B cell (primary cell): ENCODE data around the gene AIRE.

Source experiments
- EZH2 ChIP-seq: IDR thresholded peaks from 2 replicates; pipeline ENCODE4 v1.6.1; 2012; ENCODE audit warnings: borderline replicate concordance, low read depth, mild to moderate bottlenecking, moderate library complexity, low read length; ENCODE audit not compliant: insufficient read depth, poor library complexity, severe bottlenecking
- TF ChIP-seq, protein P1 (sequence below): fragments of 200-600 bp; IDR thresholded peaks from one replicate; pipeline ENCODE4 v1.8.0; 2022; ENCODE audit warnings: antibody characterized with exemption, mild to moderate bottlenecking

DNA sequence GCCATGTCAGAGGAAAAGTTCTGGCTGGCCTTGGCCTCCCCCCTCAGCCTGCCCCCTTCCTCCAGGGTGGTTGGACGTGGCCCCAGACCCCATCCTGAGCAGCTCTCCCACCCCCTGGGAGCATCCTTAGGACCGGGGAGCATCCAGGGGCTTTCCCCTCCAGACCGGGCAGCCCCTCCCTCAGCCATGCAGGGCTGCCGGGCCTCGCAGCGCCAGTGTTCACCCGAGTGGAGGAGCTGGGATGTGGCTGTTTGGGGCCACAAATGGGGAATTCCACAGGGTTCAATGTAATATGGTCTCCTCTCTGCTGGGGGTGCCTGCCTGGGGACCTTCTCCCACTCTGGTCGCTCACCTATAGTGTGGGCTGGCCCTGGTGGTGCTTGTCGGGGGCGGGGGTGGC, 10.0 kb downstream of the AIRE start:
- TF ChIP-seq, protein P1, sequence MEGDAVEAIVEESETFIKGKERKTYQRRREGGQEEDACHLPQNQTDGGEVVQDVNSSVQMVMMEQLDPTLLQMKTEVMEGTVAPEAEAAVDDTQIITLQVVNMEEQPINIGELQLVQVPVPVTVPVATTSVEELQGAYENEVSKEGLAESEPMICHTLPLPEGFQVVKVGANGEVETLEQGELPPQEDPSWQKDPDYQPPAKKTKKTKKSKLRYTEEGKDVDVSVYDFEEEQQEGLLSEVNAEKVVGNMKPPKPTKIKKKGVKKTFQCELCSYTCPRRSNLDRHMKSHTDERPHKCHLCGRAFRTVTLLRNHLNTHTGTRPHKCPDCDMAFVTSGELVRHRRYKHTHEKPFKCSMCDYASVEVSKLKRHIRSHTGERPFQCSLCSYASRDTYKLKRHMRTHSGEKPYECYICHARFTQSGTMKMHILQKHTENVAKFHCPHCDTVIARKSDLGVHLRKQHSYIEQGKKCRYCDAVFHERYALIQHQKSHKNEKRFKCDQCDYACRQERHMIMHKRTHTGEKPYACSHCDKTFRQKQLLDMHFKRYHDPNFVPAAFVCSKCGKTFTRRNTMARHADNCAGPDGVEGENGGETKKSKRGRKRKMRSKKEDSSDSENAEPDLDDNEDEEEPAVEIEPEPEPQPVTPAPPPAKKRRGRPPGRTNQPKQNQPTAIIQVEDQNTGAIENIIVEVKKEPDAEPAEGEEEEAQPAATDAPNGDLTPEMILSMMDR: no peak
- TF ChIP-seq EZH2: no peak
